Measurements from ENCODE around the gene EDEM2.
"Not testable (repeated sequence)": the region's sequence is repeated elsewhere in the genome, so short reads cannot be mapped to it uniquely, and the experiment has no call there.

The EDEM2 gene

GRCh38 chr20:35088231-35089145, 58.6 kb downstream of the EDEM2 start:
- no peak for DNase-seq

- no peak for DNase-seq
Measured at GRCh38 chr20:35087791-35088190, 59.3 kb downstream of the EDEM2 start.

- DNase-seq, result no peak
Measured at GRCh38 chr20:35087355-35087754, 59.8 kb downstream of the EDEM2 start.

GRCh38 chr20:35085477-35086225, 61.5 kb downstream of the EDEM2 start:
- DNase-seq, result no peak

DNA sequence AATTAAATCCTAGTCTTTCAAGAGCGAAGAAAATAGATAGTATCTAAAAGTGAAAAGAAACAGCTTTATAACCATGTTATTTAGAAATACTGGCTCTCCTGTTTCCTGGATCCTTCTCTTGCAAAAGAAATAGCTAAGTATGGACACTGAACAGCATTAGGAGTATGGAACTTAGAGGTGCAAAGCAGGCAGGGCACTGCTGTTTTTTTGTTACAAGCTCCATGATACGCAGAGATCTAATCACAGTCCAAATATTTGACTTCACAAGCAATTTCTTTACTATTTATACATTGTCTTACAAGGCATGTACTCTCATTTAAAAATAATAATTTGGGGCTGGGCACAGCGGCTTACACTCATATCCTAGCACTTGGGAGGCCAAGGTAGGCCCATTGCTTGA, 62.1 kb downstream of the EDEM2 start:
- DNase-seq, result no peak

DNA sequence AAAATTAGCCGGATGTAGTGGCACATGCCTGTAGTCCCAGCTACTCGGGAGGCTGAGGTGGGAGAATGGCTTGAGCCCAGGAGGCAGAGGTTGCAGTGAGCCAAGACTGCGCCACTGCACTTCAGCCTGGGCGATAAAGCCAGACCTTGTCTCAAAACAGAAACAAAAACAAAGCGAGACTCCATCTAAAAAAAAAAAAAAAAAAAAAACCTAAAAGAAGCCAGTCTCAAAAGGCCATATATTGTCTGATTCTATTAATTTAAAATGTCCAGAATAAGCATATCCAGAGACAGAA, 66.8 kb downstream of the EDEM2 start:
- DNase-seq, result not testable (repeated sequence)

DNA sequence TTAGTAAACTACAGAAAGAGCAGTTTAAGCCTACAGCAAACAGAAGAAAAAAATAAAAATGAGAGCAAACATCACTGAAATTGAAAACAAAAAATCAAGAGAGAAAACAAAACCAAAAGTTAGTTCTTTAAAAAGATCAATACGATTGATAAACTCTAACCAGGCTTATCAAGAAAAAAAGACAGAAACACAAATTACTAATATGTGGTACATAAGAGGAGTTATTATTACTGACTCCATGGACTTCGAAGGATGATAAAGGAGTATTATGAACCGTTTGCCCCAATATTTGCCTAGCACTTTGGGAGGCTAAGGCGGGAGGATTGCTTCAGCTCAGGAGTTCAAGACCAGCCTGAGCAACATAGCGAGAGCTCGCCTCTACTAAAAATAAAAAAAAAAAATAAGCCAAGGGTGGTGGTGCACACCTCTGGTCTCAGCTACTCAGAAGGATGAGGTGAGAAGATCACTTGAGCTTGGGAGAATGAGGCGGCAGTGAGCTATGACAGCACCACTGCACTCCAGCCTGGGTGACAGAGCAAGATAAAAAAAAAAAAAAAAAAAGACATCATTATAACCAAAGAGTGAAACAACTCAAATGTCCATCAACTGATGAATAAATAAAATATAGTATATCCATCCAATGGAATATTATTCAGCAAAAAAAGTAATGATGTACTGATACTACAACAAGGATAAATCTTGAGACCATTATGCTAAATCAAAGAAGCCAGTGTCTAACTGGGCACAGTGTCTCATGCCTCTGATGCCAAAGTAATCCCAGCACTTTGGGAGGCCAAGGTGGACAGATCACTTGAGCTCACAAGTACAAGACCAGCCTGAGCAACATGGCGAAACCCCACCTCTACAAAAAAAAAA, 67.4 kb downstream of the EDEM2 start:
- no peak for DNase-seq

GRCh38 chr20:35077872-35078271, 69.3 kb downstream of the EDEM2 start:
- no peak for DNase-seq

GRCh38 chr20:35077341-35077740, 69.8 kb downstream of the EDEM2 start:
- no peak for DNase-seq

DNA sequence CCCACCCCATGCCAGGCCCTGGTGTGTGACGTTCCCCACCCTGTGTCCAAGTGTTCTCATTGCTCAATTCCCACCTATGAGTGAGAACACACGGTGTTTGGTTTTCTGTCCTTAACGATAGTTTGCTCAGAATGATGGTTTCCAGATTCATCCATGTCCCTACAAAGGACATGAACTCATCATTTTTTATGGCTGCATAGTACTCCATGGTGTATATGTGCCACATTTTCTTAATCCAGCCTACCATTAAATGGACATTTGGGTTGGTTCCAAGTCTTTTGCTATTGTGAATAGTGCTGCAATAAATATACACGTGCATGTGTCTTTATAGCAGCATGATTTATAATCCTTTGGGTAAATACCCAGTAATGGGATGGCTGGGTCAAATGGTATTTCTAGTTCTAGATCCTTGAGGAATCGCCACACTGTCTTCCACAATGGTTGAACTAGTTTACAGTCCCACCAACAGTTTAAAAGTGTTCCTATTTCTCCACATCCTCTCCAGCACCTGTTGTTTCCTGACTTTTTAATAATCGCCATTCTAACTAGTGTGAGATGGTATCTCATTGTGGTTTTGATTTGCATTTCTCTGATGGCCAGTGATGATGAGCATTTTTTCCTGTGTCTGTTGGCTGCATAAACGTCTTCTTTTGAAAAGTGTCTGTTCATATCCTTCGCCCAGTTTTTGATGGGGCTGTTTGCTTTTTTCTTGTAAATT, 75.5 kb downstream of the EDEM2 start:
- not testable (repeated sequence) for DNase-seq

DNA sequence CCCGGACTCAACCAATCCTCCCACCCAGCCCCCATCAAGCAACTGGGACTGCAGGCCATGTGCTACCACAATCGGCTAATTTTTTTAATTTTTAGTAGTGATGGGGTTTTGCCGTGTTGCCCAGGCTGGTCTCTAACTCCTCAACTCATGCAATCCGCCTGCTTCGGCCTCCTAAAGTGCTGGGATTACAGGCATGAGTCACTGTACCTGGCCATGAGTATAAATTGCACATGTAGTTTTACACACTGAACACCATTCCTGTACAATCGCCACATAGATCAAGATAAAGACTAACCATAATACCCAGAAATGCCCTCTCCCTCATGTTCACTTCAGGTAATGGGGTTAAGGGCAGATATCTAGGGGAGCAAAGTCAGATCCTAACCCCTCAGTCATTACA, 80.9 kb downstream of the EDEM2 start:
- no peak for DNase-seq
